Activated CD4-positive, alpha-beta T cell treated with anti-CD3 and anti-CD28 coated beads, Interleukin-2, amount 10 ng/mL, durations not matched to agents 24 days and 14 days (primary cell): ENCODE results near the gene CDK5RAP2. TPM values are rescaled to one million over a fixed set of nuclear protein-coding genes. Genes with fewer than 3 reads are reported as not detected.

Experiments used
- total RNA-seq: library from RNA; stranded (reverse); gene quantifications from 2 replicates; pipeline ENCODE4 v1.2.3, GENCODE V29; 2022

Gene CDK5RAP2
- total RNA-seq, 1 donor from 2014 or later: 70.0 TPM

Other genes starting within 250 kb of the CDK5RAP2 start
- 4.5 and 4.9 TPM in 2 replicates for gene MEGF9, start 134.3 kb upstream of the CDK5RAP2 start, total RNA-seq
- 84.9 and 87.9 TPM in 2 replicates for gene FBXW2, start 213.2 kb upstream of the CDK5RAP2 start, total RNA-seq